HEK293T (cell line): ENCODE data around the gene SLAMF9.

ENCODE experiments used
- ARNT ChIP-seq: fragments of 450-650 bp; IDR thresholded peaks from 2 replicates; pipeline ENCODE4 v1.6.1; 2017; ENCODE audit warnings: mild to moderate bottlenecking
- BHLHE40 ChIP-seq: fragments of 450-650 bp; IDR thresholded peaks from 2 replicates; pipeline ENCODE4 v1.6.1; 2016; ENCODE audit warnings: mild to moderate bottlenecking, moderate library complexity, borderline replicate concordance
- CTBP1 ChIP-seq: fragments of 450-650 bp; IDR thresholded peaks from 2 replicates; pipeline ENCODE4 v1.6.1; 2016; ENCODE audit warnings: borderline replicate concordance
- ELF4 ChIP-seq: fragments of 450-650 bp; IDR thresholded peaks from 2 replicates; pipeline ENCODE4 v1.6.1; 2017; ENCODE audit warnings: antibody characterized with exemption
- SP1 ChIP-seq: fragments of 450-650 bp; IDR thresholded peaks from 2 replicates; pipeline ENCODE4 v1.6.1; 2017
- SUZ12 ChIP-seq: fragments of 450-650 bp; IDR thresholded peaks from 2 replicates; pipeline ENCODE4 v1.6.1; 2016; ENCODE audit warnings: mild to moderate bottlenecking
- ZNF384 ChIP-seq: fragments of 450-650 bp; IDR thresholded peaks from 2 replicates; pipeline ENCODE4 v1.6.1; 2016

DNA sequence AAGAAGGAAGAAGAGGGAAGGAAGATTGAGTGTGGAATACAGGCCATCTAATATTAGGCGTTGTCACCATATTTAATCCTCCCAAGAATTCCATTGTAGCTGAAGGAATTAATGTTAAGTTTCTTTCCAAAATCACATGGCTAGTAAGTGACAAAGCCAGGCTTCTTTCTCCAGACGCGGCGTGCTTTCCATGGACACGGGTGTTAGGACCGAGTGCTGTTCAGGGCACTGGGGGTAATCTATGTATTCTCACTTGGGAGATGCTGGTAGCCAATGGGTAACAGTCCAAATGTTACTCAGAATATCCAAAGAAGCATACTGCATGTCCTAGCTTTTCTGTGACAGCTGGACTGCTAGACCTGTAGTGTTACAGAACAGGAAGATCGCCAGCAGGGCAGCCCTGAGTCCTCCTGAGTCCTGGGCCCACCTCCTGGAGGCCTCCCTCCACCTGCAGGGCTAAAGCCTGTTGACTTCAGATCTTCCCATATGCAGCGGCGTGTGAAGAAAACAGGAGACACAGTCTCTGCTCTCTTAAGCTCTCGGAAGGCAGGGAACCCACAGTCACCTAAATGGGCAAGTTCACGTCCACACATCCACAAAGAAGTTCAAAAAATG is 13.9 kb downstream of the SLAMF9 start:
- no peak for TF ChIP-seq SP1
- TF ChIP-seq CTBP1, result no peak
- TF ChIP-seq BHLHE40, result no peak
- TF ChIP-seq SUZ12, result no peak
- TF ChIP-seq ARNT, result no peak
- no peak for TF ChIP-seq ZNF384
- TF ChIP-seq ELF4, result no peak
